Measurements from ENCODE around the gene LGALS3BP.

- TF ChIP-seq CTCF (optimal IDR thresholded peaks at IDR 0.05 in 1 of 3, IDR thresholded peaks at IDR 0.05 in 1 of 3, conservative IDR thresholded peaks at IDR 0.05 in 1 of 3; ENCODE audit: extremely low read depth in 1 of 3, insufficient read depth in 2 of 3, low read length in 3 of 3) (no peak), EZH2 (IDR thresholded peaks at IDR 0.05; ENCODE audit: low read length) (no peak)
Observed at GRCh38 chr17:79010304-79010646, 30.6 kb upstream of the LGALS3BP start.
